HG03442 (cell line): ENCODE results near the gene CISTR.
A peak's percentile ranks its signal among the peaks of the same experiment; 100 is the strongest.
"Not testable (repeated sequence)": the region's sequence is repeated elsewhere in the genome, so short reads cannot be mapped to it uniquely, and the experiment has no call there.

Source experiments
- ATAC-seq: cut with Tn5 transposase; IDR thresholded peaks from one replicate; pipeline ENCODE4 v1.9.1; 2021; ENCODE audit warnings: mild to moderate bottlenecking, moderate library complexity; ENCODE audit not compliant: unreplicated experiment

The CISTR gene

GRCh38 chr12:53751336-53752191, at the start of gene CISTR:
CISTR (minus strand) TSS chr12:53751979.
- ATAC-seq: peak; percentile 36

- ATAC-seq: no peak
These were observed 46.8 kb upstream of the CISTR start for GRCh38 chr12:53798575-53798974.

GRCh38 chr12:53795927-53796326, 44.1 kb upstream of the CISTR start:
- ATAC-seq: no peak

- ATAC-seq: no peak
These were observed 41.4 kb upstream of the CISTR start for GRCh38 chr12:53793221-53793620.

GRCh38 chr12:53791735-53792326, 40.1 kb upstream of the CISTR start:
- ATAC-seq: no peak

GRCh38 chr12:53789570-53789969, 37.8 kb upstream of the CISTR start:
- no peak for ATAC-seq

- ATAC-seq: no peak
These were observed 37.1 kb upstream of the CISTR start for GRCh38 chr12:53788892-53789291.

GRCh38 chr12:53786411-53786810, 34.6 kb upstream of the CISTR start:
- ATAC-seq: no peak

- ATAC-seq: no peak
These were observed 33.4 kb upstream of the CISTR start for GRCh38 chr12:53785161-53785560.

GRCh38 chr12:53782093-53782703, 30.4 kb upstream of the CISTR start:
- ATAC-seq: no peak

- no peak for ATAC-seq
These were observed 29.5 kb upstream of the CISTR start for GRCh38 chr12:53781228-53781801.

- no peak for ATAC-seq
These were observed 28.5 kb upstream of the CISTR start for GRCh38 chr12:53780323-53780722.

GRCh38 chr12:53779679-53780078, 27.9 kb upstream of the CISTR start:
- ATAC-seq: not testable (repeated sequence)

GRCh38 chr12:53777936-53778644, 26.3 kb upstream of the CISTR start:
- no peak for ATAC-seq

- ATAC-seq: no peak
These were observed 25.6 kb upstream of the CISTR start for GRCh38 chr12:53777412-53777811.

- ATAC-seq: no peak
These were observed 25.1 kb upstream of the CISTR start for GRCh38 chr12:53776872-53777271.

GRCh38 chr12:53775478-53776145, 23.8 kb upstream of the CISTR start:
- no peak for ATAC-seq

GRCh38 chr12:53770281-53770680, 18.5 kb upstream of the CISTR start:
- no peak for ATAC-seq

- no peak for ATAC-seq
These were observed 17.2 kb upstream of the CISTR start for GRCh38 chr12:53768976-53769375.

GRCh38 chr12:53766881-53767280, 15.1 kb upstream of the CISTR start:
- ATAC-seq: no peak
